ENCODE measurements around the gene KSR1.
A peak's percentile ranks its signal among the peaks of the same experiment; 100 is the strongest.

KSR1 gene

GRCh38 chr17:27597783-27598320 lies 141.6 kb downstream of the KSR1 start:
- no peak for DNase-seq

- DNase-seq, result no peak
Measured at GRCh38 chr17:27598337-27599050, 142.2 kb downstream of the KSR1 start.

- no peak for DNase-seq
Measured at GRCh38 chr17:27600471-27600870, 144.2 kb downstream of the KSR1 start.

- DNase-seq, result peak; percentile 81 to 85
Measured at GRCh38 chr17:27601069-27601974, 145.1 kb downstream of the KSR1 start.

- no peak for DNase-seq
Measured at GRCh38 chr17:27601975-27602302, 145.7 kb downstream of the KSR1 start.

GRCh38 chr17:27602721-27603420 lies 146.6 kb downstream of the KSR1 start:
- DNase-seq, result peak; percentile 75 to 76

GRCh38 chr17:27603421-27603770 lies 147.1 kb downstream of the KSR1 start:
- DNase-seq, result no peak

GRCh38 chr17:27603880-27604794 lies 147.9 kb downstream of the KSR1 start:
- DNase-seq, result no peak

GRCh38 chr17:27605409-27605808 lies 149.2 kb downstream of the KSR1 start:
- DNase-seq, result no peak

- DNase-seq, result no peak
Measured at GRCh38 chr17:27607521-27608091, 151.4 kb downstream of the KSR1 start.

GRCh38 chr17:27608328-27609230 lies 152.3 kb downstream of the KSR1 start:
- DNase-seq, result no peak

- DNase-seq, result no peak
Measured at GRCh38 chr17:27609611-27610303, 153.5 kb downstream of the KSR1 start.

- DNase-seq, result no peak
Measured at GRCh38 chr17:27610304-27610677, 154.0 kb downstream of the KSR1 start.

GRCh38 chr17:27612160-27612770 lies 156.0 kb downstream of the KSR1 start:
- no peak for DNase-seq

GRCh38 chr17:27613433-27613832 lies 157.2 kb downstream of the KSR1 start:
- DNase-seq, result no peak

GRCh38 chr17:27615121-27615520 lies 158.9 kb downstream of the KSR1 start:
- no peak for DNase-seq

- DNase-seq, result no peak
Measured at GRCh38 chr17:27616414-27616813, 160.2 kb downstream of the KSR1 start.

GRCh38 chr17:27618417-27618816 lies 162.2 kb downstream of the KSR1 start:
- no peak for DNase-seq

- DNase-seq, result no peak
Measured at GRCh38 chr17:27620721-27621120, 164.5 kb downstream of the KSR1 start.

- no peak for DNase-seq
Measured at GRCh38 chr17:27621536-27621935, 165.3 kb downstream of the KSR1 start.
